Left ventricle myocardium superior (tissue), 1 donor: ENCODE data around the gene SLC6A9. TPM values are rescaled to one million over a fixed set of nuclear protein-coding genes. Genes with fewer than 3 reads are reported as not detected.
A peak's percentile ranks its signal among the peaks of the same experiment; 100 is the strongest.

ENCODE experiments used
- ATAC-seq: fragments of 200-7000 bp; cut with Tn5 transposase; one replicate; pipeline ENCODE4 v1.9.1; 2020; ENCODE audit warnings: mild to moderate bottlenecking, moderate library complexity
- DNase-seq: peaks from one replicate; pipeline ENCODE4 v3.0.0-alpha.2; 2020
- intact Hi-C: fragments of 100-400 bp; cut with micrococcal nuclease; formaldehyde crosslinking; loops from one replicate; pipeline ENCODE4 v1.11.0; 2022
- total RNA-seq: library from RNA; stranded (reverse); fragmentation: NEBNext Ultra II Directional; extraction: Animal tissue kit (Norgen Biotek cat#: 25700); gene quantifications from one replicate; pipeline ENCODE4 v1.2.1, GENCODE V29; 2021
- donor health status: DM: no; HTN: yes; CAD: no; lungs with severe emphysema.

Gene SLC6A9
- total RNA-seq, 1 donor from 2014 or later = 1.6 TPM

DNA sequence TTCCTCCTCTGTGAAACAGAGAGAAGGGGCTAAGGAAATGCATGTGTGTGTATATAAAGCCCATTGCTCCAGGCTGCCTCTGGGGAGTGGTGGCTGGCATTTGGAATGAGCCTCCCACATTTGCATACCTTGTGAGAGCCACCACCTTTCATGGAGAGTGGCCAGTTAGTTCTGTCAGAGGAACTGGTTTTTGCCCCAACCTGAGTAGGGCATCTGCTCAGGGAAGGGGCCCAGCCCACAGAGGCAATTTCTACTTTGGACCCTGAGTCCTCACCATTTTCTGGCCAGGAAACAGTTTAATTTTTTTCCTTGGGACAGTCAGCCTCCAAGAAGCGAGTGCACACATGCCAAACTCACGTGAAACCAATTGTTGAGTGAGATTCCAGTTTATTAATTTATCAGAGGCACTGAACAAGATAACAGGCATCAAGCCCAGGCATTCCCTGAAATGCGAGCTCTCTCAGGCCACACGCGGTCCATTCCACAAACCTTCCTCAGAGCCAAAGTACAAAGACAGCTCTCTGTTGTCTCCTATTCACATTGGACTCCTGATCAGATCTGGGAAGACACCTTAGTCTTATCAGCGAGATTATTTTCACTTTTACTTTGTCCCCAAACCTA lies 1.0 kb upstream of the SLC6A9 start:
- intact Hi-C loops = no loop called here
- ATAC-seq = no peak
- no peak for DNase-seq

DNA sequence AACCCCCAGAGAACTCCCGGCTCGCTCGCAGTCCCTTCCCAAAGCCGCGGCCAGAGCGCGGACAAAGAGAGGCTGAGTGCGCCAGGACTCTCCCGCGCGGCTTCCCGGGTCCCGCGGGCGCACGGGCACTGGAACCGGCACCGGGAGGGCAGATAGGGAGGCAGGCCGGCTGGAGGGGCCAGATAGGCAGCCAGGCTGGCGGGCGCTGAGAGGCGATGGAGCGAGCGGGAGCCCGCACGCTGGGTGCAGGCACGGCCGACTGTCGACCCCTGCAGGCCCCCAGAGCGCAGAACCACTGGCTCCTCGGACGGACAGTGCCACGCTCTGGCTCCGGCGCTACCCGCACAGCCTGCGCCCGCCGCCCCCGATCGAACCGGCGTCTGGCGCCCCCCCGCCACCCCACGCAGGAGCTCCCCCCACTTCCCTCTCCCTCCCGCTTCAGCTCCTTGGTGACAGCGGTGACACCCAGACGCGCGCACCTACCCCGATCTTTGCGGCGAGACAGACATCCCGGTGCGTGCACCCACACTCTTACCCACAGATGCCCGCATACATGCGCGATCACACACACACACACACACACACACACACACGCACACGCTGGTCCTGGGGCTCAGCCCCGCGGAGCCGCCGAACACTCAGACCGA lies 534 bp downstream of the SLC6A9 start:
- ATAC-seq (peak; percentile 58), DNase-seq (peak; percentile 69)
- intact Hi-C loops = no loop called here

DNA sequence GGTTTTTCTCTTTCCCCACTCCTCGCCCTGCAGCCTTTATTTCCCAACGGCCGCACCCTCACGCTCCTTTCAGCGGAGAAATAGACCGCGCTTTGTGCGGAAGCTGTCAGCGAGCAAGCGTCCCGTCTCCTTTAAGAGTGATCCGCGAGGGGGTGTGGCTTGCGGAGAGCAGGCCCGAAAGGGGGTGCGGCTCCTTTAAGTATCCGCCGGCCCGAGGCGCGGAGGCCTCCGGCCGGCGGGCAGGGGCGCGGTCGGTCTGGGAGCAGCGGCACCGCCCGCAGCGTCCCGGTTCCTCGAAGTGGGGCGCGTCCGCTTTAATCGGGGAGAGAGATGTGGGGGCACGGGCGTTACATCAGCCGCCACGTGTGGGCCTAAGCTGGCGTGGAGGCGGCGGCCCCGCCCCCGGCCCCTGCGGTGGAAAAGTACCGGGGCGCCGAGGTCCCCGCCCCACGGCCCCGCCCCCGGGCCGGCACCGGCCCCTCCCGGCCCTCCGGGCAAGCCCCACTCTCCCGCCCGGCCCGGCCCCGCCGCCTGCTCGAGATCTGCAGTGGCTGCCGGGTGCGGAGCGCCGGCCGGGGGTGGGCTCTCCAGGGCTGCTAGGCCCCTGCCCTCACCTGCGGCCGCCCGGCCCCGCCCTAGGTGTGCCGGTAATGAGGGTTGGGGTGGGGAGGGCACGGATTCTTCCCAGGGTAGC lies 1.2 kb downstream of the SLC6A9 start:
- intact Hi-C loops = no loop called here
- peak; percentile 91 for DNase-seq
- ATAC-seq = peak; percentile 95

DNA sequence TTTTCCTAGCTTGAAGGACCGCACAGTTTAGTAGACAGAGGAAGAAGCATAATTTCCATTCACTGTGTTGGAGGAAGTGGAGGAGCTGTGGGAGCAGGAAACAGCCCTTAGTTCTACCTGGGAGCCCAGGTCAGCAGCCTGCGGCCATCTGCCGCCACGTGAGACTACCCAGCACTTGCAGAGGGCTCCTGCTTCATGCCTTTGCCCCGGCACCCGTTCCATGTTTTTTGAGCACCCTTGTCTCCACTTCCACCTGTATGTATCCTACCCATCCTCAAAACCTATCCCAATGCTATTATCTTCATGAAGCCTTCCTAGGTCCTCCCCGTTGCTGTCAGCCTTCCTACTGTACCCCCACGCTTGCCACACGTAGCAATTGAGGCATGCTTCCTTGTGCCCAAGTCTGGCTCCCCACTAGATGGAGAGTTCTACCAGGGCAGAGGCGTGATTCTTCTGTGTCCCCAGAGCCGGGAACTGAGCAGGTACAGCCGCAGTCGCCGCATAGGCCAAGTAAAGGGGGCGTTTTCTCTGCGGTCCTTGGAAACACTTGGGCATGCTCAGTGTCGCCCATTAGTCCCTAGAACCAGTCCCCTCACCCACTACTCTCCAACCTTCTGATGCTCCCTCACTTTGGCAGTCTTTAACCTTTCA lies 1.9 kb downstream of the SLC6A9 start:
- intact Hi-C loops = no loop called here
- ATAC-seq (peak; percentile 13), DNase-seq (no peak)

DNA sequence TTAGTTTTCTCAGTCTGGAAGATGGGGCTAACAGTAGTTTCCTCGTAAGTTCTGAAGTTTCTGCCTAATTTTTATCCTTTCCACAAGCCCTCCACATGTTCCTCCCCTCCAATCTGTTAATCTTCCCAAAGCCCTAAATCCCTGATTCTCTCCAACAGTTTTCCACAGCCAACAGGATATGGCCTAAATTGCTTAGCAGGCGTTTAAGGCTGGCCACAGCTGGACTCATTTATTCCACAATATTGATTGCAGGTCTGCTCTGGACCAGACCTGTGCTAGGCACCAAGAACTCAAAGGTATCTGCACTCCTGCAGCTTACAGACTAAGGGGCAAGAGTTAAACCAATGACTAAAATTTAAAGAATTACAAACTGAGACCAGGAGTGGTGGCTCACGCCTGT lies 3.9 kb downstream of the SLC6A9 start:
- ATAC-seq = no peak
- DNase-seq = no peak
- intact Hi-C loops = no loop called here

DNA sequence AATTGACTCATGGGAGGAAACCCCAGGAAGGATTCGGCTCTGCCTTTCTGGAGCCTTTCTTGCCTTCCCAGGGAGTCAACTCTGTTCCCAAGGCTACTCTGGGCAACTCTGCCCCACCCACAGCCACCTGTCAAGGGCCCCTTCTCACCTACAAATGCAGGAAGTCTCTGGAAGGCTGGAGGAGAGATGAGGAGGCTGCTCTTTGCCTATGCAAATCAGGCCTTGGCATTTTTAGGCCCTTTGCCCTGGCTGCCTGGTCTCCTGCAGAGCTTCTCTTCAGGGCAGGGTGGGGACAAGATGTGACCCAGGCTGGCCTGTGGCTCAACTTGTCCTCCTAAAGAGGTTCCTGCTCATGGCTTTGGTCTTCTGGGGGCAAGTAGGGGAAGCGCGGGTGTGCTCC lies 5.4 kb downstream of the SLC6A9 start:
- intact Hi-C loops = no loop called here

DNA sequence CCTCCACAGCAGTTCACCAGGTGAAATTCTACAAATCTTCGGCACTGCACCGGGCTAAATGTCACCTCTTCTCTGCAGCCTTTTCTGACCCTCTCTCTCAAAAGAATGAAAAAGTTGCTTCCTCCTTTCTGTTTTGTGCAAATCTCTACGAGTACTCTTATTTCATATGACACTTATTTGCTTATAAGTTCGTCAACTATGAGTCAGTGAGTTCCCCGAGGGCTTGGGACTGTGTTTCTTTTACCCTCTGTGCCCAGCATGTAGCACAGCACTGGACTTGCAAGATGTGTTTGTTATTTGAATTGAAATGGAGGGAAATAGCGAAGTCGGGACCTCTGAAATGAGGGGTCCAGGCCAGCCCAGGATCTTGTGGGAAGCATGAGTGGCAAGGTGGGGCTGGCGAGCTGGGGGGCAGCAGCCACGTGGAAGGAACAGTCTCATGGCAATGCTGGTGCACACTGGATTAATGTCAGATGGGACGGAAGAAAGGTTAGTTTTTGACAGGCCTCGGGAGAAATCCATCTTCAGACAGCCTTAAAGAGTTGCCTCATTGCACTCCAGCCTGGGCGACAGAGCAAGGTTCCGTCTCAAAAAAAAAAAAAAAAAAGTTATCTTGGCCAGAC lies 6.2 kb downstream of the SLC6A9 start:
- DNase-seq = peak; percentile 6

More for the DNA sequence above, 5.4 kb downstream of the SLC6A9 start:
- ATAC-seq = no peak
- DNase-seq = peak; percentile 7

DNA sequence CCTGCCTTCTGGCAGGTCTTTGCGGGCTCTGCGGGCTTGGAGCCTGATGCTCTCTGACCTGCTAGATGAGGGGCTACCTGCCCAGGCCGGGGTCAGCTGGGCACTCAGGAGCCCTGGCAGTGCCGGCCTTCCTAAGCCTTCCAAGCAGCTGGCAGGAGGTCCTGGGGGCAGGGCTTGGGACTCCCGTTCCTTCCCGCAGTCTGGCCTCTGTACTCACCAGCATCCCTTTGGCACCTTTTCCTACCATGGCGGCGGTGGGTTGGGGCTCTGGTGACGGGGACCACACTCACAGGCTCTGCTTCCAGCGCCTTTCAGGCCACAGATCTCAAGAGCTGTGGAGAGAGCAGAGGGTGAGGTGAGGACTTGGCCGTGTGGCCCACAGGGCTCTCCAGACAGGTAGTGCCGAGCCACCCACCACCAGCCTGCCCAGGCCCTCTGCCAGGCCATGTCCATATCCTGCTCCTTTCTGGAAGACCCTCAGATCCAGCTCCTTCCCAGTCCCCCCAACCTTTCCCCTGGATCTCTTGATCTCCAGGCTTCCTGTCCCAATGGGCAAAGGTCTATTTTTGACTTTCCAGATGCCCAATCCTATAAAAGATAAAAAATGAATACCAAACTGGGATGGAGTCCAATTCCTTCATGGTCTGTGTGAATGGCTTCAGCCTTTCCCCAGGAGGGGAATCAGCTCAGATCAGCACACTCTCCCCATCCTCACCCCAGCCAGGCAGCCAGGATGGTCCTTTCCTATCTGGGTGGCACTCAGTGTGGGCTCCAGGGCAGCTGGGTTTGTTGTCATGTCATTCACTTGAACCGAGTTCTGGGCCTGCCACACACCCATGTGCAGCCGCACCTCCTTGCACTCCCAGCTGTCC lies 7.0 kb downstream of the SLC6A9 start:
- DNase-seq = peak; percentile 20
- intact Hi-C loops = no loop called here
- no peak for ATAC-seq

More for the DNA sequence above, 6.2 kb downstream of the SLC6A9 start:
- intact Hi-C loops = no loop called here
- no peak for ATAC-seq

DNA sequence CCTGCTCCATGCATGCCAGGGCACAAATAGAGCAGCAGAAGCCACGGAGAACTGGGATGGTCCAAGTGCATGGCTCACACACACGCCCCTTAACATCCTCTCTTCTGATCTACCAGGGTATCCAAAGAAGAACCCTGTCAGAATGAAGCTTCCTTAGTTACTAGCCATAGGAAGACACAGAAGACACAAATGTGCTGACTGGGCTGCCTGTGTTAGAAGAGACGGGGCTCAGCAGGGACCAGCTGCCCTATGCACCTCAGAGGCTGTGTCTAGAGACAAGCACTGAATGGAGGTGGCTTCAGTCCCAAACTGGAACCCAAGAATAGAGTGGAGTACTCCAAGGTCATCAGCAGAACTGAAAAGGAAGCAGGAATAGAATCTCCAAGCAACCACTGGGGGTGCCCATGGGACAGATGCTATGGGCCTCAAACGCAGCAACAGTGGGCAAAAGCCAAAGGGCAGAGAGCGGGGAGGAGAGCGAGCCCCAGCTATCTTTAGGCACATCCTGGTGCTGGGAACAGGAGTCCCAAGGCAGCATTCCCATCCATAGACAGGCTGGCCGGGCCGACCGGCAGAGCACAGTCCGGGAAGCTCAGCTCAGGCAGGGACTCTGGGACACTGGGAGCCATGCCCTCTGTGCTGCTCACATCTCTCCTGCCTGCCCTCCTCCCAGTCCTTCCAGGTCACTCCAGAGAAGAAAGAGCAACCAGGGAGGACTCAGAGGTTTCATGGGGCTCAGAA lies 9.5 kb downstream of the SLC6A9 start:
- ATAC-seq = peak; percentile 71
- intact Hi-C loops = no loop called here
- DNase-seq = peak; percentile 43

DNA sequence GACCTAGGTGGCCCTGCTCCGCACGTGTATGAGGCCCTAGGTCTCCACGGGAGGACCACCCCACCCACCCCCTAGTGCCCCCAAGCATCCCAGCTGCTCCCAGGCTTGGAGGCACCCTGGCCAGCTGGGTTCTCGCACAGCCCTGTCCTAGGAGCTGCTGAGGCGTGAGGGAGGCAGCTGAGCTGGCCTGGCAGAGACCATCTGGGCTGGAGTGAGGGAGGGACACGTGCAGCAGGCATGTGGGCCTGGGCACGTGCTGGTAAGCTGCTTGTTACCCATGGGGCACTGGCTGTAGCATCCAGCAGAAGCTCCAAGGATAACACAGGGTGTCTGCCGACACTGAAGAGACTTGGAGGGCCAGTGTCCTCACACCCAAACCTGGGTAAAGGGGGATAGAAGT lies 10.1 kb downstream of the SLC6A9 start:
- DNase-seq = peak; percentile 21
- intact Hi-C loops = no loop called here
- ATAC-seq = no peak

DNA sequence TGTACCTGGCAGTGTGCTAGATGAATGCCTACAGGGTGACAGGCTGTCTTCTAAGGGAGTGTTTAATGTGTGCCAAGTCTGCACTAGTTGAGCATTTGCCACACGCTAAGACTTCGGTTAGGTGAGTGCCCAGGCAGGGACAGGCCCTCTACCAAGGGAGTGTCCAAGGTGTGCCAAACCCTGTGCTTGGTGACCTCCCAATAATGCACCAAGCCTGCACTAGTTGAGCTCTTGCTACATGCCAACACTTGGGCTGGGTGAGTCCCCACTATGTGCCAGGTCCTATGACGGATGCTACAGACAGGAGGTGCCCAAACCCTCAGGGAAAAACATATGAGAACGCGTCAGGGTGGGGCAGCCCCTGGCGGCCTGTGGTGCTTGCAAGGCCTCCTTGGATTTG lies 10.8 kb downstream of the SLC6A9 start:
- intact Hi-C loops = no loop called here
- ATAC-seq (no peak), DNase-seq (no peak)

DNA sequence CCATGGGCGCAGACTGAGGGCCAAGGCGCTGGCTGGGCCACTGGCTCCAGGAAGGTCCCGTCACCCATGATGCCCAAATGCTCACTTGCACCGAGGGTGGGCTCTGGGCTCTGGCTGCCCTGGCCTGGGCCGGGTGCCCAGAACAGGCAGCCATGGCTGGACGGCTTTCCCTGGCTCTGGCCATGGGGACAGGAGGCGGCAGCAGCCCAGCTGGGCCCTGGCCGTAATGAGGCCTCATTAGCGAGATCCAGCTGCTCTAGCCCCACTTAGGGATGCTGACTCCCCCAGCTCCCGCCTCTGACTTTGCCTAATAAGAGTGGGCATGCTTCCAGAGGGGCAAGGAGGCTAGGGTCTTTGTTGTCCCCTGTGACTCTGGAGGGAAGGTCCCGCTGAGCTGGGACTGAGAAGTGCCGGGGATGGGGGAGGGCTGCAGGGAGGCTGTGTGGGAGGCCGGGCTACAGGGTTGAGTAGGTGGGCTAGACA lies 11.8 kb downstream of the SLC6A9 start:
- DNase-seq (no peak), ATAC-seq (no peak)

DNA sequence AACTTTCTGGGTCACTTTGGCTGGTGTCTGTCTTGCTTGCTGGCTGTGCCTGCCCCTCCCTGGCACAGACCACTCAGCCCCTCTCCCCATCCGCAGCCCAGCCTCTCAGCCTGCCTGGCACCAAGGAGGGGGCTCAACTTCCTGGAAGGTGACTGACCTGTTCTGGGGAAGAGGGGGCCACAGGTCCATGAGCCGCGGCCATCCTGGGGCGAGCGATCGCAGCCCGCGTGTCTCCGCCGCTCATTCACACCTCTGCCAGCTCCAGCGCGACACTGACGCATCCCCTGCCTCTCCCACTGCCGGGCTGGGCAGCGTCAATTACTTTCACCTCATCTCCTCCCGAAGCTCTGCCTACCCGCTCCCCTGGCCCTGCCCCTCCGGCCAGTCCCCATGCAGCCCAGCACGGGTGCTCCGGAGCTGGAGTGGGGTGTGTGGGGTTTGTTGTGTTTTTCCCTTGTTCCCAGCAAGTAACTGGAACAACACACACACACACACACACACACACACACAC lies 14.3 kb downstream of the SLC6A9 start:
- DNase-seq (no peak), ATAC-seq (no peak)
- intact Hi-C loops = no loop called here

More for the DNA sequence above, 11.8 kb downstream of the SLC6A9 start:
- intact Hi-C loops = no loop called here

DNA sequence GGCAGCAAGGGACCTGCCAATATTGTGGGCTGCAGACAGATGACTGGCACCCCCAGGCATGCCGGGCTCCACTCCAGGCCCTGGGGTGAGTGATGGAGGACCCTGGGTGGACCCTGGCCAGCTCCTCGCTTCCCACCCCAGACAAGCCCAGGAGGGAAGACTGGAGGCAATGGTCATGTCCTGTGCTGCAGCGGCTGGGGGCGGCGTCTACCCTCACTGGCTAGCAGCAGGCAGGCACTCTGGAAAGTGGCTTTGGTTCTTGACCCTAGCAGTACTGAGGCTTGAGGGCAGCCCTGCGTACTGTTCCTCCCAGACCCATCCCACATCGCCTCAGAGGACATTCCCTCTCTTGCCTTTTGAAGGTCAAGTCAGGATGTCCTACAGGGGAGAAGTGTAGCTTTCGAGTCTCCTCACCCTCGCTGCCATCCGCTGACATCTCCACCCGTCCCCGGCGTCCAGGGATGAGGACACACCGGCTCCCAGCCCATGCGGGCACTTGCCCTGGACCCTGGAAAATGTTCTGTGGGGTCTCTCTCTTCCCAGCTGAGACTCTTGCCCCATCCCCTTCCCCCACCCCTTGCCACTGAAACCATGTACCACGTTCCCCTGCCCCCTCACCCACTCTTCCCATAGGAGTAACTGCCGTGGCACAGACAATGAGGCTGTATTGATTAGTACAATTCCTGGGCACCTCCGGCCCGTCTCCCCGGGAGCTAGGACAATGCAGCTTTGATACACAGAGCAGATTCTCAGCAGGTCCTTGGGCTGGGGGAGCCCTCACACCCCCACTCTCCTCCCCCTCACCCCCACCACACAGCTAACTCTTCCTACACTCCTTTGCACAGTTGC lies 15.0 kb downstream of the SLC6A9 start:
- intact Hi-C loops = no loop called here
- ATAC-seq = no peak
- no peak for DNase-seq

DNA sequence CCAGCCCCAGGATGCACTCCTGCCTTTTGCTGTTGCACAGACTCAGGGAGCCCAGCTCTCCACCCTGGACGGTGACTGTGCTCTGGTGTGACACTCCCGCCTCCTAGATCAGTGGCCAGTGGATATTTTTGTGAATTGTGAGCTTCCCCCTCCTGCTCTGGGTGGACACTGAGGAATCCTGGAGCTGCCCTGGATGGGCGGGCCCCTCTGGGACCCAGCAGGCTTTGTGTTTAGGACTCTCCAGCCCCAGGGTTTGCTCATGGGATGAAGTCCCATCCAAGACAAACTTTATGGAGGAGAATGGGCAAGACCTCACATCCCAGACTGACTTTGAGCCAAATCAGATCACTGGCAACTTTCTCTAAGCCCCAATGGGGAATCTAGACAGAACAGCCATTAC lies 16.1 kb downstream of the SLC6A9 start:
- ATAC-seq (peak; percentile 72), DNase-seq (no peak)
- intact Hi-C loops = no loop called here

DNA sequence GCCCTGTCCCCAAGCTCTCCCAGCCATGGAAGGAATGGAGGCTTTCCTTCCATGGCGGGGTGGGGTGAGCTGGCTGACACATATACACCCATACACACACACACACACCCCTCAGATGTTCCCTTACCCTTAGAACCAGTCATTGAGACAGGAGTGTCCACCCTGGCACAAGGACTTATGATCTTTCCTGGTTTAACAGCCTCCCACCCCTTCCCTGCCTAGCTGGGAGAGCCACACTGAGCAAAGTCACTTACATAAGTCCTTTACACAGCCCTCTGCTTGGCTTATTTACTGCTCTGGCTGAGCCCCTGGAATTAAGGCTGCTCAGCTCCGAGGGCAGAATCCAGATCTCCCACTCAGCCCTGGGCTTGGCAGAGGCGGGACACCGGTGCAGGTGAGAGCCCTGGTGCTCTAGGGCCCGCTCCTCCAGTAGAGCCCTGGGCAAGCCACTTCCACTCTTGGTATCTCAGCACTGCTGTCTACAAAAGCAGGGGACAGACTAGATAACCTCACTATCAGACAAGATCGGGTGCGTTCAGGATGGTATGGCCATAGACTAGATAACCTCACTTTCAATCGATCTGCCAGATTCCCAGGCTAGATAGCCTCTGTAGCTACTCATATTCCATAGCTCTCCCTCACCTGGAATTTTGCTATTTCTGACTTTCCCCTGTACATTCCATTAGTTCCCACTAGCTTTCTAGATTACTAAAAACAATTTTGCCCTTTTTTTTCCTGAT lies 16.7 kb downstream of the SLC6A9 start:
- ATAC-seq (no peak), DNase-seq (no peak)
- intact Hi-C loops = no loop called here
